ENCODE results near the gene SLC25A41.

- TF ChIP-seq CTCF (conservative IDR thresholded peaks at IDR 0.05 in 1 of 2, IDR thresholded peaks at IDR 0.05 in 1 of 2; ENCODE audit: extremely low read depth in 1 of 2, insufficient read depth in 1 of 2, low read depth in 1 of 2, low read length in 2 of 2), result no peak
- TF ChIP-seq EZH2 (IDR thresholded peaks at IDR 0.05; ENCODE audit: borderline replicate concordance, low read length), result no peak
These were observed 18.6 kb downstream of the SLC25A41 start for GRCh38 chr19:6414793-6415590.
